Nephron progenitor cell (in vitro differentiated cells): ENCODE data around the gene COL4A6.

Source experiments
- DNase-seq: peaks from one replicate; pipeline ENCODE4 v3.0.0; 2021
- H3K27ac Mint-ChIP-seq: 2 replicates; pipeline ENCODE4 v1.8.0; 2021; ENCODE audit warnings: mild to moderate bottlenecking, moderate library complexity, mixed read lengths
- H3K27me3 Mint-ChIP-seq: 2 replicates; pipeline ENCODE4 v1.8.0; 2021; ENCODE audit warnings: mild to moderate bottlenecking, low read depth, mixed read lengths; ENCODE audit not compliant: poor library complexity
- H3K36me3 Mint-ChIP-seq: 2 replicates; pipeline ENCODE4 v1.8.0; 2021; ENCODE audit warnings: low read depth, mixed read lengths
- H3K4me1 Mint-ChIP-seq: 2 replicates; pipeline ENCODE4 v1.8.0; 2021; ENCODE audit warnings: mixed read lengths
- H3K4me3 Mint-ChIP-seq: 2 replicates; pipeline ENCODE4 v1.8.0; 2021; ENCODE audit warnings: mild to moderate bottlenecking, moderate library complexity, mixed read lengths
- H3K9me3 Mint-ChIP-seq: 2 replicates; pipeline ENCODE4 v1.8.0; 2021; ENCODE audit warnings: mild to moderate bottlenecking, moderate library complexity, mixed read lengths
- TF ChIP-seq, protein P1 (sequence below): fragments of 200-600 bp; sonication (generic); IDR thresholded peaks from 2 replicates; pipeline ENCODE4 v1.5.0; 2021; ENCODE audit warnings: antibody characterized with exemption

The COL4A6 gene

DNA sequence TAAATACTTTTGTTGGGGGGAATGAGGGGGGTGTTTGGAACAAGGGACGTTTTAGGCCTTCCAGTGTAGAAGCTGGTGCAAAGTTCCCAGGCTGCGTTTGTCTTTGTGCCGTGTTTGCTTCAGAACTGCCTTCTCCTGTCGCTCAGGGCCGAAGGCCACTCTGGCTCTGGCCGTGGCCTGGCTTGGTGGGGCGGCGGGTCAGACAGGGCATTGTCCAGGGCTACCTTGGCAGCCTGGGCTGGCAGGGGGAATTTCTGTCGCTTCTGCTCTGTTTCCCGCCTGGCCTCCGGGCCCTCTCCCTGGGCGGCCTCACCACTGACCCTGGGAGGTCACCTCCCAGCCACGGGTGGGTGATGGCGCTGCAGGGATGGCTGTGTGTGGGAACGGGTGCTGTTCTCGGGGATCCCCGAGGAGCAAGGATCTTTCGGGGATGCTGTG, 140.0 kb downstream of the COL4A6 start:
- Mint-ChIP-seq H3K27me3 (no peaks in the 10 kb centered on the region), H3K4me3 (no peak overlapping the region), H3K27ac (peak overlapping the region; percentile 99), H3K4me1 (peaks cover 33% of the 10 kb centered on the region), H3K36me3 (no peaks in the 10 kb centered on the region), H3K9me3 (no peaks in the 10 kb centered on the region)
- peak; percentile 4 for DNase-seq
- TF ChIP-seq, protein P1, sequence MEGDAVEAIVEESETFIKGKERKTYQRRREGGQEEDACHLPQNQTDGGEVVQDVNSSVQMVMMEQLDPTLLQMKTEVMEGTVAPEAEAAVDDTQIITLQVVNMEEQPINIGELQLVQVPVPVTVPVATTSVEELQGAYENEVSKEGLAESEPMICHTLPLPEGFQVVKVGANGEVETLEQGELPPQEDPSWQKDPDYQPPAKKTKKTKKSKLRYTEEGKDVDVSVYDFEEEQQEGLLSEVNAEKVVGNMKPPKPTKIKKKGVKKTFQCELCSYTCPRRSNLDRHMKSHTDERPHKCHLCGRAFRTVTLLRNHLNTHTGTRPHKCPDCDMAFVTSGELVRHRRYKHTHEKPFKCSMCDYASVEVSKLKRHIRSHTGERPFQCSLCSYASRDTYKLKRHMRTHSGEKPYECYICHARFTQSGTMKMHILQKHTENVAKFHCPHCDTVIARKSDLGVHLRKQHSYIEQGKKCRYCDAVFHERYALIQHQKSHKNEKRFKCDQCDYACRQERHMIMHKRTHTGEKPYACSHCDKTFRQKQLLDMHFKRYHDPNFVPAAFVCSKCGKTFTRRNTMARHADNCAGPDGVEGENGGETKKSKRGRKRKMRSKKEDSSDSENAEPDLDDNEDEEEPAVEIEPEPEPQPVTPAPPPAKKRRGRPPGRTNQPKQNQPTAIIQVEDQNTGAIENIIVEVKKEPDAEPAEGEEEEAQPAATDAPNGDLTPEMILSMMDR = no peak

GRCh38 chrX:108297290-108297689, 140.9 kb downstream of the COL4A6 start:
- H3K27me3 Mint-ChIP-seq = no peaks in the 10 kb centered on the region
- H3K9me3 Mint-ChIP-seq = peaks cover 5% of the 10 kb centered on the region
- TF ChIP-seq, protein P1 = no peak
- H3K4me3 Mint-ChIP-seq = no peak overlapping the region
- DNase-seq = no peak
- H3K27ac Mint-ChIP-seq = no peak overlapping the region
- peaks cover 29% of the 10 kb centered on the region for H3K4me1 Mint-ChIP-seq
- peaks cover 6% of the 10 kb centered on the region for H3K36me3 Mint-ChIP-seq

DNA sequence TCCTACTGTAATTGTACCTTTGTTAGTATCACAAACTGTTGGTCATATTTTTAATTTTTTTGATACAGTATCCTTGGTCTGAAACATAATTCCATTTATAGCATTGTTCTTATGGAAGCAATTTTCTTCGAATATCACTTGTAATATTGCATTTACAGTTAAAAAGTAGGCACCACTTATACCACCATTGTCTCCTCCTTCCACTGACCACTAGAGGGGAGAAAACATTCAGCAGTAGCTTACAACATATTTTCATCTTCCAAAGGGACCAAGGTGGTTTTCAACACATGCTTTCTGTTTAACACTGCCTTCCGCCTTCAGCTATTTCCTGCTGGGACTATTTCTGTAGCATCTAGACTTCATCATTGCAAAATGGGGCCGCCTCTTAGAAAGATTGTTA, 146.2 kb downstream of the COL4A6 start:
- Mint-ChIP-seq H3K4me1 (peaks cover 5% of the 10 kb centered on the region), H3K4me3 (no peak overlapping the region), H3K27ac (no peak overlapping the region), H3K36me3 (peaks cover 19% of the 10 kb centered on the region), H3K9me3 (peaks cover 16% of the 10 kb centered on the region), H3K27me3 (no peaks in the 10 kb centered on the region)
- no peak for DNase-seq
- TF ChIP-seq, protein P1 = no peak

DNA sequence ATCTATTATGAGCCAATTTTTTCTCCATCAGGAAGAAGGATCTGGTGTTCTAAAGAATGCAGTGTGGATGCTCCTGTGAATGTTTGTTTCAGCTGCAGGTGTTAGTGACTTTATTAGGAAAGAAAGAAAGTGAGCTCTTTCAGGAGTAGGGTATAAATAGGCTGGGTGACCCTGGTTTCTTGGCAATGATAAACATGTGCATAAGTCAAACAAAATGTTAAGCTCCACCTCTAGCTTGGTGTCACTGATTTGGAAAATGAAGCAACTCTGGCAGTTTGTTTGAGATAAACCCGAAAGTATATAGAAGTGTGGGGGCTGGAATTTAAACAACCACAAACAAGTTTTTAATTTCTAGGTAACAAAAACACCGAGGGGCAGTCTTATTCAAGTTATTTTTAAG, 152.3 kb downstream of the COL4A6 start:
- peaks cover 12% of the 10 kb centered on the region for H3K4me1 Mint-ChIP-seq

DNA sequence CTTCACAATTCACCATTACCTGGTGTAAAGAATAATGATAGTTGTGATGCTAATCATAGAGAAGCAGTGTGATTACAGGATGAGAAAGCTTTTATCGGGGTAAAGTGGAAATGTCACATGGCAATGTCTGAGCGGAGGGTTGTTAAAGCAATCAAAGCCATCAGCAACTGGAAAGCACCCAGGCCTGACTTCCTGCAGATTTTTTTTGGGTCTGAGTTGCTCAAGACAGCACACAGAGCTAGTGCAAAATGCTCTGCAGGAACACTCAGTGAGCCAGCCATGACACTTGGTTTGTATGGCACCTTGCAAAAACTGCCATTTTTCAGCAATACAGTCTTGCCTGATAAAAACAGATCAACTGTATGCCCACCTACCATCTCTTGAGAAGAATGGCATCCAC, 152.9 kb downstream of the COL4A6 start:
- Mint-ChIP-seq H3K27me3 (peaks cover 6% of the 10 kb centered on the region), H3K4me3 (no peak overlapping the region), H3K36me3 (no peaks in the 10 kb centered on the region), H3K27ac (no peak overlapping the region), H3K9me3 (peaks cover 12% of the 10 kb centered on the region), H3K4me1 (peaks cover 12% of the 10 kb centered on the region)
- no peak for DNase-seq
- TF ChIP-seq, protein P1 = no peak

More for the DNA sequence above, 152.3 kb downstream of the COL4A6 start:
- Mint-ChIP-seq H3K4me3 (no peak overlapping the region), H3K36me3 (no peaks in the 10 kb centered on the region), H3K27me3 (peaks cover 6% of the 10 kb centered on the region), H3K9me3 (peaks cover 10% of the 10 kb centered on the region), H3K27ac (no peak overlapping the region)
- no peak for DNase-seq
- TF ChIP-seq, protein P1 = no peak

DNA sequence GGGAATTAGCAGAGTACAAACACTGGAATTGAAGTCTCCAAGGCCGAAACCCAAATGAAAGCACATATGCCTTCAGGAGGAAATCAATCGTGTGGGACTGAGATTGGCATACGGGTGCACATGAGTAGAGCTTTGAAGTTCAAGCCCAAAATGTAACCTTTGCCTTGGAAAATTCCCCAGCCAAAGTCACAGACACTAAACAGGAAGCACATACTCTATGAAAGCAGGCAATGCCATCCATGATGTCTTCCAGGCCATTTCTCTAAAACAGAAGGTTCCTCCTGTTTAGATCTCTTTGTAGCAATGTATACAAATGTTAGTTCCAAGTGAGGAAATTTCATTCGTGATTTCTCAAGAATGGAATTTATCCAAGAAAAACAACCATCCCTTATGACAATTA, 162.5 kb downstream of the COL4A6 start:
- Mint-ChIP-seq H3K36me3 (peaks cover 26% of the 10 kb centered on the region), H3K4me3 (no peak overlapping the region), H3K4me1 (peaks cover 13% of the 10 kb centered on the region), H3K9me3 (peaks cover 41% of the 10 kb centered on the region), H3K27me3 (peaks cover 6% of the 10 kb centered on the region), H3K27ac (no peak overlapping the region)
- no peak for DNase-seq
- TF ChIP-seq, protein P1 = no peak
